Measurements from ENCODE around the gene GTF3C2. TPM values are rescaled to one million over a fixed set of nuclear protein-coding genes. Genes with fewer than 3 reads are reported as not detected.
A peak's percentile ranks its signal among the peaks of the same experiment; 100 is the strongest.

GTF3C2 gene
- total and polyA plus RNA-seq, 10 of the 15 experiments (the other 5 are each of a cell fraction or from before 2014, with no cell fraction given): 45.9 to 105 (median 80.3) TPM

DNA sequence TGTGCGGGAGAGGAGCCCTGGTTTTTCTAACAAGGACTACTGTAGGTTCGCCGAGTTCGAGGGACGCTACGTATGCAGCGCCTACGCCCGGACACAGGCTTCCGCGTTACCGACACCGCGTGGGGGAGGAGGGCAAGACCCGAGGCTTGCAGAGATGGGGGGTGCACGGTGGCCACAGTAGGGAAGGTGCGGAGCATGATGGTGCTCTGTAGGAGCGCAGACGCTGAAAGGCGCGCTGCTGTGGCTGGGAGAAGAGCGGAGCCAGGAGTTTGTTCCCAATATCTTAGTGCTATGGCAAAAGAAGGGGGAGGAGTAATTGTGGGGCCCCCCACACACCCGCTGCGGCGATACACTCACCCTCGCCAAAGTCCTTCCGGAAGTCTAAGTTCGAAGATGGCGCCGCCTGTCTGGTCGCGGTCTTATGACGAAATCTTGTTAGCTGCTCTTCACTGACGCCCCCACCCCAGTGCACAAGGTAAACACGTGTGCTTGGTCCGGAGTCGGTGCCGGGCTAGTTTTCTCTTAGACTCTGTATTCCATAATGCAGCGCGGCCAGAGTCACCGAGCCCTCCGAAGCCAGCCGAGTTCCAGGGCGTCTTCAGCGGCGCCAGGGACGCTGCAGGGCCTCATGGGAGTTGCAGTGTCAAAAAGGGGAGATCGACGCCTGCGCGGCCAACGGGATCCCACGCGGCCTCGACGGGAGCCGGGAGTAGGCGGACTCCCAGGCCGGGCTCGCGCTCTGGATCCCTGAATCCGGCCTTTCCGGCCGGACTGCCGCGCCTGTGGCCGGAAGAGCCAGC is at the start of gene GTF3C2 (continued):
- TF ChIP-seq, protein P1, sequence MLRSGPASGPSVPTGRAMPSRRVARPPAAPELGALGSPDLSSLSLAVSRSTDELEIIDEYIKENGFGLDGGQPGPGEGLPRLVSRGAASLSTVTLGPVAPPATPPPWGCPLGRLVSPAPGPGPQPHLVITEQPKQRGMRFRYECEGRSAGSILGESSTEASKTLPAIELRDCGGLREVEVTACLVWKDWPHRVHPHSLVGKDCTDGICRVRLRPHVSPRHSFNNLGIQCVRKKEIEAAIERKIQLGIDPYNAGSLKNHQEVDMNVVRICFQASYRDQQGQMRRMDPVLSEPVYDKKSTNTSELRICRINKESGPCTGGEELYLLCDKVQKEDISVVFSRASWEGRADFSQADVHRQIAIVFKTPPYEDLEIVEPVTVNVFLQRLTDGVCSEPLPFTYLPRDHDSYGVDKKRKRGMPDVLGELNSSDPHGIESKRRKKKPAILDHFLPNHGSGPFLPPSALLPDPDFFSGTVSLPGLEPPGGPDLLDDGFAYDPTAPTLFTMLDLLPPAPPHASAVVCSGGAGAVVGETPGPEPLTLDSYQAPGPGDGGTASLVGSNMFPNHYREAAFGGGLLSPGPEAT (IDR thresholded peaks at IDR 0.05; ENCODE audit: low read depth): peak; percentile 93
- no peak for TF ChIP-seq ZNF384 (IDR thresholded peaks at IDR 0.05; ENCODE audit: borderline replicate concordance, low read depth, low read length)
- TF ChIP-seq, protein P2, sequence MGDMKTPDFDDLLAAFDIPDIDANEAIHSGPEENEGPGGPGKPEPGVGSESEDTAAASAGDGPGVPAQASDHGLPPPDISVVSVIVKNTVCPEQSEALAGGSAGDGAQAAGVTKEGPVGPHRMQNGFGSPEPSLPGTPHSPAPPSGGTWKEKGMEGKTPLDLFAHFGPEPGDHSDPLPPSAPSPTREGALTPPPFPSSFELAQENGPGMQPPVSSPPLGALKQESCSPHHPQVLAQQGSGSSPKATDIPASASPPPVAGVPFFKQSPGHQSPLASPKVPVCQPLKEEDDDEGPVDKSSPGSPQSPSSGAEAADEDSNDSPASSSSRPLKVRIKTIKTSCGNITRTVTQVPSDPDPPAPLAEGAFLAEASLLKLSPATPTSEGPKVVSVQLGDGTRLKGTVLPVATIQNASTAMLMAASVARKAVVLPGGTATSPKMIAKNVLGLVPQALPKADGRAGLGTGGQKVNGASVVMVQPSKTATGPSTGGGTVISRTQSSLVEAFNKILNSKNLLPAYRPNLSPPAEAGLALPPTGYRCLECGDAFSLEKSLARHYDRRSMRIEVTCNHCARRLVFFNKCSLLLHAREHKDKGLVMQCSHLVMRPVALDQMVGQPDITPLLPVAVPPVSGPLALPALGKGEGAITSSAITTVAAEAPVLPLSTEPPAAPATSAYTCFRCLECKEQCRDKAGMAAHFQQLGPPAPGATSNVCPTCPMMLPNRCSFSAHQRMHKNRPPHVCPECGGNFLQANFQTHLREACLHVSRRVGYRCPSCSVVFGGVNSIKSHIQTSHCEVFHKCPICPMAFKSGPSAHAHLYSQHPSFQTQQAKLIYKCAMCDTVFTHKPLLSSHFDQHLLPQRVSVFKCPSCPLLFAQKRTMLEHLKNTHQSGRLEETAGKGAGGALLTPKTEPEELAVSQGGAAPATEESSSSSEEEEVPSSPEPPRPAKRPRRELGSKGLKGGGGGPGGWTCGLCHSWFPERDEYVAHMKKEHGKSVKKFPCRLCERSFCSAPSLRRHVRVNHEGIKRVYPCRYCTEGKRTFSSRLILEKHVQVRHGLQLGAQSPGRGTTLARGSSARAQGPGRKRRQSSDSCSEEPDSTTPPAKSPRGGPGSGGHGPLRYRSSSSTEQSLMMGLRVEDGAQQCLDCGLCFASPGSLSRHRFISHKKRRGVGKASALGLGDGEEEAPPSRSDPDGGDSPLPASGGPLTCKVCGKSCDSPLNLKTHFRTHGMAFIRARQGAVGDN (IDR thresholded peaks at IDR 0.05): no peak
- no peak for TF ChIP-seq MYB (IDR thresholded peaks at IDR 0.05; ENCODE audit: borderline replicate concordance, low read depth, low read length)
- TF ChIP-seq POU2F2 (IDR thresholded peaks at IDR 0.05; ENCODE audit: borderline replicate concordance, low read depth, low read length): 0 out of 3 replicates have a peak, but pooled peaks have one; percentile 12
- no peak for TF ChIP-seq ZNF217 (IDR thresholded peaks at IDR 0.05)
- TF ChIP-seq, protein P3, sequence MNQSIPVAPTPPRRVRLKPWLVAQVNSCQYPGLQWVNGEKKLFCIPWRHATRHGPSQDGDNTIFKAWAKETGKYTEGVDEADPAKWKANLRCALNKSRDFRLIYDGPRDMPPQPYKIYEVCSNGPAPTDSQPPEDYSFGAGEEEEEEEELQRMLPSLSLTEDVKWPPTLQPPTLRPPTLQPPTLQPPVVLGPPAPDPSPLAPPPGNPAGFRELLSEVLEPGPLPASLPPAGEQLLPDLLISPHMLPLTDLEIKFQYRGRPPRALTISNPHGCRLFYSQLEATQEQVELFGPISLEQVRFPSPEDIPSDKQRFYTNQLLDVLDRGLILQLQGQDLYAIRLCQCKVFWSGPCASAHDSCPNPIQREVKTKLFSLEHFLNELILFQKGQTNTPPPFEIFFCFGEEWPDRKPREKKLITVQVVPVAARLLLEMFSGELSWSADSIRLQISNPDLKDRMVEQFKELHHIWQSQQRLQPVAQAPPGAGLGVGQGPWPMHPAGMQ (IDR thresholded peaks at IDR 0.05; ENCODE audit: borderline replicate concordance): no peak
- no peak for TF ChIP-seq BRCA1 (IDR thresholded peaks at IDR 0.05; ENCODE audit: low read depth, low read length)
- no peak for TF ChIP-seq KDM1A (IDR thresholded peaks at IDR 0.05; ENCODE audit: borderline replicate concordance)
- no peak; the same call in 1 of the 2 replicates for TF ChIP-seq RUNX3 (IDR thresholded peaks at IDR 0.05; ENCODE audit: low read length)
- no peak for TF ChIP-seq CBX5 (IDR thresholded peaks at IDR 0.05; ENCODE audit: low read depth)
- TF ChIP-seq, protein P4, sequence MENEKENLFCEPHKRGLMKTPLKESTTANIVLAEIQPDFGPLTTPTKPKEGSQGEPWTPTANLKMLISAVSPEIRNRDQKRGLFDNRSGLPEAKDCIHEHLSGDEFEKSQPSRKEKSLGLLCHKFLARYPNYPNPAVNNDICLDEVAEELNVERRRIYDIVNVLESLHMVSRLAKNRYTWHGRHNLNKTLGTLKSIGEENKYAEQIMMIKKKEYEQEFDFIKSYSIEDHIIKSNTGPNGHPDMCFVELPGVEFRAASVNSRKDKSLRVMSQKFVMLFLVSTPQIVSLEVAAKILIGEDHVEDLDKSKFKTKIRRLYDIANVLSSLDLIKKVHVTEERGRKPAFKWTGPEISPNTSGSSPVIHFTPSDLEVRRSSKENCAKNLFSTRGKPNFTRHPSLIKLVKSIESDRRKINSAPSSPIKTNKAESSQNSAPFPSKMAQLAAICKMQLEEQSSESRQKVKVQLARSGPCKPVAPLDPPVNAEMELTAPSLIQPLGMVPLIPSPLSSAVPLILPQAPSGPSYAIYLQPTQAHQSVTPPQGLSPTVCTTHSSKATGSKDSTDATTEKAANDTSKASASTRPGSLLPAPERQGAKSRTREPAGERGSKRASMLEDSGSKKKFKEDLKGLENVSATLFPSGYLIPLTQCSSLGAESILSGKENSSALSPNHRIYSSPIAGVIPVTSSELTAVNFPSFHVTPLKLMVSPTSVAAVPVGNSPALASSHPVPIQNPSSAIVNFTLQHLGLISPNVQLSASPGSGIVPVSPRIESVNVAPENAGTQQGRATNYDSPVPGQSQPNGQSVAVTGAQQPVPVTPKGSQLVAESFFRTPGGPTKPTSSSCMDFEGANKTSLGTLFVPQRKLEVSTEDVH (IDR thresholded peaks at IDR 0.05; ENCODE audit: low read depth, partially characterized antibody): peak; percentile 77
- TF ChIP-seq IRF4 (IDR thresholded peaks at IDR 0.05; ENCODE audit: low read depth, low read length): no peak
- peak; percentile 56; the same call in 1 of the 2 replicates for TF ChIP-seq NFIC (IDR thresholded peaks at IDR 0.05; ENCODE audit: low read depth, low read length)
- TF ChIP-seq, protein P5, sequence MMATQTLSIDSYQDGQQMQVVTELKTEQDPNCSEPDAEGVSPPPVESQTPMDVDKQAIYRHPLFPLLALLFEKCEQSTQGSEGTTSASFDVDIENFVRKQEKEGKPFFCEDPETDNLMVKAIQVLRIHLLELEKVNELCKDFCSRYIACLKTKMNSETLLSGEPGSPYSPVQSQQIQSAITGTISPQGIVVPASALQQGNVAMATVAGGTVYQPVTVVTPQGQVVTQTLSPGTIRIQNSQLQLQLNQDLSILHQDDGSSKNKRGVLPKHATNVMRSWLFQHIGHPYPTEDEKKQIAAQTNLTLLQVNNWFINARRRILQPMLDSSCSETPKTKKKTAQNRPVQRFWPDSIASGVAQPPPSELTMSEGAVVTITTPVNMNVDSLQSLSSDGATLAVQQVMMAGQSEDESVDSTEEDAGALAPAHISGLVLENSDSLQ (IDR thresholded peaks at IDR 0.05): peak; percentile 62
- peak; percentile 97 for TF ChIP-seq ATF7 (IDR thresholded peaks at IDR 0.05; ENCODE audit: low read depth)
- TF ChIP-seq ESRRA (IDR thresholded peaks at IDR 0.05; ENCODE audit: low read length): no peak
- 0 out of 2 replicates have a peak, but pooled peaks have one; percentile 15 for TF ChIP-seq TCF12 (IDR thresholded peaks at IDR 0.05; ENCODE audit: low read depth, low read length)
- TF ChIP-seq BACH1 (IDR thresholded peaks at IDR 0.05; ENCODE audit: borderline replicate concordance): no peak

Data from GM12878 (cell line).